HEK293 (cell line): ENCODE measurements around the gene C20orf173.

ENCODE experiments used
- GLI4 ChIP-seq: fragments of 450-650 bp; formaldehyde crosslinking; IDR thresholded peaks from 2 replicates; pipeline ENCODE4 v1.5.1; 2016; ENCODE audit warnings: missing biosample characterization, missing genetic modification characterization
- KLF8 ChIP-seq: fragments of 450-650 bp; formaldehyde crosslinking; IDR thresholded peaks from 2 replicates; pipeline ENCODE4 v1.5.1; 2016; ENCODE audit warnings: missing biosample characterization, missing genetic modification characterization
- OVOL3 ChIP-seq: fragments of 450-650 bp; formaldehyde crosslinking; IDR thresholded peaks from 2 replicates; pipeline ENCODE4 v1.5.1; 2016; ENCODE audit warnings: missing biosample characterization, missing genetic modification characterization
- SP3 ChIP-seq: fragments of 450-650 bp; formaldehyde crosslinking; IDR thresholded peaks from 2 replicates; pipeline ENCODE4 v1.5.1; 2016; ENCODE audit warnings: missing biosample characterization, missing genetic modification characterization
- SP7 ChIP-seq: fragments of 450-650 bp; formaldehyde crosslinking; IDR thresholded peaks from 2 replicates; pipeline ENCODE4 v1.5.1; 2016; ENCODE audit warnings: missing biosample characterization, missing genetic modification characterization
- ZBTB7A ChIP-seq: fragments of 450-650 bp; formaldehyde crosslinking; IDR thresholded peaks from 2 replicates; pipeline ENCODE4 v1.5.1; 2016; ENCODE audit warnings: low read depth, missing biosample characterization, missing genetic modification characterization
- ZEB2 ChIP-seq: fragments of 450-650 bp; formaldehyde crosslinking; IDR thresholded peaks from 2 replicates; pipeline ENCODE4 v1.5.1; 2016; ENCODE audit warnings: missing biosample characterization, missing genetic modification characterization
- ZFP3 ChIP-seq: fragments of 450-650 bp; formaldehyde crosslinking; IDR thresholded peaks from 2 replicates; pipeline ENCODE4 v1.5.1; 2016; ENCODE audit warnings: low read depth, missing biosample characterization, missing genetic modification characterization
- ZNF114 ChIP-seq: fragments of 450-650 bp; formaldehyde crosslinking; IDR thresholded peaks from 2 replicates; pipeline ENCODE4 v1.5.0; 2017; ENCODE audit warnings: missing biosample characterization, missing genetic modification characterization
- ZNF140 ChIP-seq: fragments of 450-650 bp; formaldehyde crosslinking; IDR thresholded peaks from 2 replicates; pipeline ENCODE4 v1.5.1; 2016; ENCODE audit warnings: missing biosample characterization, missing genetic modification characterization
- ZNF354C ChIP-seq: fragments of 450-650 bp; formaldehyde crosslinking; IDR thresholded peaks from 2 replicates; pipeline ENCODE4 v1.5.1; 2016; ENCODE audit warnings: missing biosample characterization, missing genetic modification characterization, low read depth, borderline replicate concordance
- ZNF391 ChIP-seq: fragments of 450-650 bp; formaldehyde crosslinking; IDR thresholded peaks from 2 replicates; pipeline ENCODE4 v1.5.1; 2016; ENCODE audit warnings: low read depth, missing biosample characterization, missing genetic modification characterization, borderline replicate concordance
- ZNF404 ChIP-seq: fragments of 450-650 bp; formaldehyde crosslinking; IDR thresholded peaks from 2 replicates; pipeline ENCODE4 v1.5.1; 2017; ENCODE audit warnings: missing biosample characterization, missing genetic modification characterization
- ZNF416 ChIP-seq: fragments of 450-650 bp; formaldehyde crosslinking; IDR thresholded peaks from 2 replicates; pipeline ENCODE4 v1.5.1; 2016; ENCODE audit warnings: missing biosample characterization, missing genetic modification characterization
- ZNF529 ChIP-seq: fragments of 450-650 bp; formaldehyde crosslinking; IDR thresholded peaks from 2 replicates; pipeline ENCODE4 v1.5.1; 2017; ENCODE audit warnings: missing genetic modification characterization, missing biosample characterization; ENCODE audit not compliant: insufficient replicate concordance
- ZNF560 ChIP-seq: fragments of 450-650 bp; formaldehyde crosslinking; IDR thresholded peaks from 2 replicates; pipeline ENCODE4 v1.5.1; 2017; ENCODE audit warnings: missing biosample characterization, missing genetic modification characterization, borderline replicate concordance
- ZNF654 ChIP-seq: fragments of 450-650 bp; formaldehyde crosslinking; IDR thresholded peaks from 2 replicates; pipeline ENCODE4 v1.5.1; 2016; ENCODE audit warnings: low read depth, missing biosample characterization, missing genetic modification characterization
- ZNF664 ChIP-seq: fragments of 450-650 bp; formaldehyde crosslinking; IDR thresholded peaks from 2 replicates; pipeline ENCODE4 v1.5.1; 2016; ENCODE audit warnings: missing biosample characterization, missing genetic modification characterization
- ZNF768 ChIP-seq: fragments of 450-650 bp; formaldehyde crosslinking; IDR thresholded peaks from 2 replicates; pipeline ENCODE4 v1.5.1; 2018; ENCODE audit warnings: missing biosample characterization, mild to moderate bottlenecking, missing genetic modification characterization
- ZSCAN16 ChIP-seq: fragments of 450-650 bp; formaldehyde crosslinking; IDR thresholded peaks from 2 replicates; pipeline ENCODE4 v1.5.1; 2016; ENCODE audit warnings: missing biosample characterization, missing genetic modification characterization
- ZSCAN30 ChIP-seq: fragments of 450-650 bp; IDR thresholded peaks from 2 replicates; pipeline ENCODE4 v1.5.1; 2018; ENCODE audit warnings: missing biosample characterization, mild to moderate bottlenecking, missing genetic modification characterization, moderate library complexity
- TF ChIP-seq, protein P1 (sequence below): fragments of 450-650 bp; formaldehyde crosslinking; IDR thresholded peaks from 2 replicates; pipeline ENCODE4 v1.5.1; 2016; ENCODE audit warnings: missing biosample characterization, missing genetic modification characterization
- TF ChIP-seq, protein P2 (sequence below): fragments of 450-650 bp; formaldehyde crosslinking; IDR thresholded peaks from 2 replicates; pipeline ENCODE4 v1.5.1; 2016; ENCODE audit warnings: missing biosample characterization, missing genetic modification characterization
- TF ChIP-seq, protein P3 (sequence below): fragments of 450-650 bp; formaldehyde crosslinking; IDR thresholded peaks from 2 replicates; pipeline ENCODE4 v1.5.1; 2016; ENCODE audit warnings: missing biosample characterization, missing genetic modification characterization
- TF ChIP-seq, protein P4 (sequence below): fragments of 450-650 bp; formaldehyde crosslinking; IDR thresholded peaks from 2 replicates; pipeline ENCODE4 v1.5.1; 2016; ENCODE audit warnings: missing biosample characterization, missing genetic modification characterization
- TF ChIP-seq, protein P5 (sequence below): fragments of 450-650 bp; formaldehyde crosslinking; IDR thresholded peaks from 2 replicates; pipeline ENCODE4 v1.5.1; 2016; ENCODE audit warnings: missing biosample characterization, missing genetic modification characterization, borderline replicate concordance

The C20orf173 gene

GRCh38 chr20:35539756-35540212 lies 10.3 kb upstream of the C20orf173 start (continued):
- TF ChIP-seq, protein P1, sequence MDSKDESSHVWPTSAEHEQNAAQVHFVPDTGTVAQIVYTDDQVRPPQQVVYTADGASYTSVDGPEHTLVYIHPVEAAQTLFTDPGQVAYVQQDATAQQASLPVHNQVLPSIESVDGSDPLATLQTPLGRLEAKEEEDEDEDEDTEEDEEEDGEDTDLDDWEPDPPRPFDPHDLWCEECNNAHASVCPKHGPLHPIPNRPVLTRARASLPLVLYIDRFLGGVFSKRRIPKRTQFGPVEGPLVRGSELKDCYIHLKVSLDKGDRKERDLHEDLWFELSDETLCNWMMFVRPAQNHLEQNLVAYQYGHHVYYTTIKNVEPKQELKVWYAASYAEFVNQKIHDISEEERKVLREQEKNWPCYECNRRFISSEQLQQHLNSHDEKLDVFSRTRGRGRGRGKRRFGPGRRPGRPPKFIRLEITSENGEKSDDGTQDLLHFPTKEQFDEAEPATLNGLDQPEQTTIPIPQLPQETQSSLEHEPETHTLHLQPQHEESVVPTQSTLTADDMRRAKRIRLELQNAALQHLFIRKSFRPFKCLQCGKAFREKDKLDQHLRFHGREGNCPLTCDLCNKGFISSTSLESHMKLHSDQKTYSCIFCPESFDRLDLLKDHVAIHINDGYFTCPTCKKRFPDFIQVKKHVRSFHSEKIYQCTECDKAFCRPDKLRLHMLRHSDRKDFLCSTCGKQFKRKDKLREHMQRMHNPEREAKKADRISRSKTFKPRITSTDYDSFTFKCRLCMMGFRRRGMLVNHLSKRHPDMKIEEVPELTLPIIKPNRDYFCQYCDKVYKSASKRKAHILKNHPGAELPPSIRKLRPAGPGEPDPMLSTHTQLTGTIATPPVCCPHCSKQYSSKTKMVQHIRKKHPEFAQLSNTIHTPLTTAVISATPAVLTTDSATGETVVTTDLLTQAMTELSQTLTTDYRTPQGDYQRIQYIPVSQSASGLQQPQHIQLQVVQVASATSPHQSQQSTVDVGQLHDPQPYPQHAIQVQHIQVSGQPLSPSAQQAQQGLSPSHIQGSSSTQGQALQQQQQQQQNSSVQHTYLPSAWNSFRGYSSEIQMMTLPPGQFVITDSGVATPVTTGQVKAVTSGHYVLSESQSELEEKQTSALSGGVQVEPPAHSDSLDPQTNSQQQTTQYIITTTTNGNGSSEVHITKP: peak; percentile 69
- TF ChIP-seq ZSCAN16 (tag by site-specific recombination) (no peak), SP3 (peak; percentile 41; the same call in 1 of the 2 replicates), ZNF654 (tag by site-specific recombination) (no peak), ZNF354C (no peak), ZNF404 (tag by site-specific recombination) (no peak), ZNF560 (tag by site-specific recombination) (no peak), ZNF664 (no peak), ZNF140 (tag by site-specific recombination) (no peak), OVOL3 (no peak), GLI4 (tag by site-specific recombination) (no peak), ZNF768 (tag by site-specific recombination) (no peak), ZBTB7A (tag by site-specific recombination) (no peak), ZSCAN30 (tag by site-specific recombination) (no peak), ZEB2 (tag by site-specific recombination) (no peak), ZNF416 (tag by site-specific recombination) (no peak), ZNF391 (tag by site-specific recombination) (no peak), ZFP3 (tag by site-specific recombination) (no peak), SP7 (tag by site-specific recombination) (peak; percentile 61; the same call in 1 of the 2 replicates), KLF8 (peak; percentile 20; the same call in 1 of the 2 replicates), ZNF114 (tag by site-specific recombination) (no peak), ZNF529 (no peak)
- TF ChIP-seq, protein P2, sequence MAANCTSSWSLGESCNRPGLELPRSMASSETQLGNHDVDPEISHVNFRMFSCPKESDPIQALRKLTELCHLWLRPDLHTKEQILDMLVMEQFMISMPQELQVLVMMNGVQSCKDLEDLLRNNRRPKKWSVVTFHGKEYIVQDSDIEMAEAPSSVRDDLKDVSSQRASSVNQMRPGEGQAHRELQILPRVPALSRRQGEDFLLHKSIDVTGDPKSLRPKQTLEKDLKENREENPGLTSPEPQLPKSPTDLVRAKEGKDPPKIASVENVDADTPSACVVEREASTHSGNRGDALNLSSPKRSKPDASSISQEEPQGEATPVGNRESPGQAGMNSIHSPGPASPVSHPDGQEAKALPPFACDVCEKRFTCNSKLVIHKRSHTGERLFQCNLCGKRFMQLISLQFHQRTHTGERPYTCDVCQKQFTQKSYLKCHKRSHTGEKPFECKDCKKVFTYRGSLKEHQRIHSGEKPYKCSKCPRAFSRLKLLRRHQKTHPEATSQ (tag by site-specific recombination): no peak
- TF ChIP-seq, protein P3, sequence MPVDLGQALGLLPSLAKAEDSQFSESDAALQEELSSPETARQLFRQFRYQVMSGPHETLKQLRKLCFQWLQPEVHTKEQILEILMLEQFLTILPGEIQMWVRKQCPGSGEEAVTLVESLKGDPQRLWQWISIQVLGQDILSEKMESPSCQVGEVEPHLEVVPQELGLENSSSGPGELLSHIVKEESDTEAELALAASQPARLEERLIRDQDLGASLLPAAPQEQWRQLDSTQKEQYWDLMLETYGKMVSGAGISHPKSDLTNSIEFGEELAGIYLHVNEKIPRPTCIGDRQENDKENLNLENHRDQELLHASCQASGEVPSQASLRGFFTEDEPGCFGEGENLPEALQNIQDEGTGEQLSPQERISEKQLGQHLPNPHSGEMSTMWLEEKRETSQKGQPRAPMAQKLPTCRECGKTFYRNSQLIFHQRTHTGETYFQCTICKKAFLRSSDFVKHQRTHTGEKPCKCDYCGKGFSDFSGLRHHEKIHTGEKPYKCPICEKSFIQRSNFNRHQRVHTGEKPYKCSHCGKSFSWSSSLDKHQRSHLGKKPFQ (tag by site-specific recombination): 0 out of 2 replicates have a peak, but pooled peaks have one; percentile 17
- TF ChIP-seq, protein P4, sequence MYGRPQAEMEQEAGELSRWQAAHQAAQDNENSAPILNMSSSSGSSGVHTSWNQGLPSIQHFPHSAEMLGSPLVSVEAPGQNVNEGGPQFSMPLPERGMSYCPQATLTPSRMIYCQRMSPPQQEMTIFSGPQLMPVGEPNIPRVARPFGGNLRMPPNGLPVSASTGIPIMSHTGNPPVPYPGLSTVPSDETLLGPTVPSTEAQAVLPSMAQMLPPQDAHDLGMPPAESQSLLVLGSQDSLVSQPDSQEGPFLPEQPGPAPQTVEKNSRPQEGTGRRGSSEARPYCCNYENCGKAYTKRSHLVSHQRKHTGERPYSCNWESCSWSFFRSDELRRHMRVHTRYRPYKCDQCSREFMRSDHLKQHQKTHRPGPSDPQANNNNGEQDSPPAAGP (tag by site-specific recombination): no peak
- TF ChIP-seq, protein P5, sequence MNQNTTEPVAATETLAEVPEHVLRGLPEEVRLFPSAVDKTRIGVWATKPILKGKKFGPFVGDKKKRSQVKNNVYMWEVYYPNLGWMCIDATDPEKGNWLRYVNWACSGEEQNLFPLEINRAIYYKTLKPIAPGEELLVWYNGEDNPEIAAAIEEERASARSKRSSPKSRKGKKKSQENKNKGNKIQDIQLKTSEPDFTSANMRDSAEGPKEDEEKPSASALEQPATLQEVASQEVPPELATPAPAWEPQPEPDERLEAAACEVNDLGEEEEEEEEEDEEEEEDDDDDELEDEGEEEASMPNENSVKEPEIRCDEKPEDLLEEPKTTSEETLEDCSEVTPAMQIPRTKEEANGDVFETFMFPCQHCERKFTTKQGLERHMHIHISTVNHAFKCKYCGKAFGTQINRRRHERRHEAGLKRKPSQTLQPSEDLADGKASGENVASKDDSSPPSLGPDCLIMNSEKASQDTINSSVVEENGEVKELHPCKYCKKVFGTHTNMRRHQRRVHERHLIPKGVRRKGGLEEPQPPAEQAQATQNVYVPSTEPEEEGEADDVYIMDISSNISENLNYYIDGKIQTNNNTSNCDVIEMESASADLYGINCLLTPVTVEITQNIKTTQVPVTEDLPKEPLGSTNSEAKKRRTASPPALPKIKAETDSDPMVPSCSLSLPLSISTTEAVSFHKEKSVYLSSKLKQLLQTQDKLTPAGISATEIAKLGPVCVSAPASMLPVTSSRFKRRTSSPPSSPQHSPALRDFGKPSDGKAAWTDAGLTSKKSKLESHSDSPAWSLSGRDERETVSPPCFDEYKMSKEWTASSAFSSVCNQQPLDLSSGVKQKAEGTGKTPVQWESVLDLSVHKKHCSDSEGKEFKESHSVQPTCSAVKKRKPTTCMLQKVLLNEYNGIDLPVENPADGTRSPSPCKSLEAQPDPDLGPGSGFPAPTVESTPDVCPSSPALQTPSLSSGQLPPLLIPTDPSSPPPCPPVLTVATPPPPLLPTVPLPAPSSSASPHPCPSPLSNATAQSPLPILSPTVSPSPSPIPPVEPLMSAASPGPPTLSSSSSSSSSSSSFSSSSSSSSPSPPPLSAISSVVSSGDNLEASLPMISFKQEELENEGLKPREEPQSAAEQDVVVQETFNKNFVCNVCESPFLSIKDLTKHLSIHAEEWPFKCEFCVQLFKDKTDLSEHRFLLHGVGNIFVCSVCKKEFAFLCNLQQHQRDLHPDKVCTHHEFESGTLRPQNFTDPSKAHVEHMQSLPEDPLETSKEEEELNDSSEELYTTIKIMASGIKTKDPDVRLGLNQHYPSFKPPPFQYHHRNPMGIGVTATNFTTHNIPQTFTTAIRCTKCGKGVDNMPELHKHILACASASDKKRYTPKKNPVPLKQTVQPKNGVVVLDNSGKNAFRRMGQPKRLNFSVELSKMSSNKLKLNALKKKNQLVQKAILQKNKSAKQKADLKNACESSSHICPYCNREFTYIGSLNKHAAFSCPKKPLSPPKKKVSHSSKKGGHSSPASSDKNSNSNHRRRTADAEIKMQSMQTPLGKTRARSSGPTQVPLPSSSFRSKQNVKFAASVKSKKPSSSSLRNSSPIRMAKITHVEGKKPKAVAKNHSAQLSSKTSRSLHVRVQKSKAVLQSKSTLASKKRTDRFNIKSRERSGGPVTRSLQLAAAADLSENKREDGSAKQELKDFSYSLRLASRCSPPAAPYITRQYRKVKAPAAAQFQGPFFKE (tag by site-specific recombination): no peak
